NCI-H774 (cell line): ENCODE measurements around the gene TP53BP1.

Experiments used
- DNase-seq: peaks from one replicate; lab custom pipeline; 2025; lab: John Stamatoyannopoulos, UW

The TP53BP1 gene

DNA sequence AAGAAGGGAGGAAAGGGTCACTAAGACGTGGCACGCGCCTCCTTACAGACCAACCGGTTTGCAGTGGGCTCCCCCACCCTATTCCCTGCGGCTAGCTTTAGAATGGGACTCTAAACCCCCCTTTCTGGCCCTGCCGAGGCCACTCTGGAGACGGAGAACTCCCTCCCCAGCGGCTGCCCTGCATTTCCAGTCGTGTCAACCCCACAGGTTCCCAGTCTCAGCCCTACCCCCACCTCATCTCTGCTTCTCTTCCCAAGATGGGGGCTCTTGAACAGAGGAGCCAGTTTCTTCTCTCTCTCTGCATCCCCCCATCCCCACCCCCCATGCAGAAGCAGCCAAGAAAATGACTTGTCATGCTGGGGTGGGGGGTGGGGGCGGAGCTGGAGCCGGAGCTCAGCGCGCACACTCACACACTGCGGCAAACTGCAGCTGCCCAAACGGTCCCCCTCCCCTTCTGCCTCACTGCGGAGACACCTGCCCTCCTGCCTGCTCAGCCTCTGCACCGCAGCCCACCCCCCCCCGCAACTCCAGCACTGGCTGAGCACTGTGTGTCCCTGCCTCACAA, 25.3 kb upstream of the TP53BP1 start:
- DNase-seq, result peak; percentile 45

DNA sequence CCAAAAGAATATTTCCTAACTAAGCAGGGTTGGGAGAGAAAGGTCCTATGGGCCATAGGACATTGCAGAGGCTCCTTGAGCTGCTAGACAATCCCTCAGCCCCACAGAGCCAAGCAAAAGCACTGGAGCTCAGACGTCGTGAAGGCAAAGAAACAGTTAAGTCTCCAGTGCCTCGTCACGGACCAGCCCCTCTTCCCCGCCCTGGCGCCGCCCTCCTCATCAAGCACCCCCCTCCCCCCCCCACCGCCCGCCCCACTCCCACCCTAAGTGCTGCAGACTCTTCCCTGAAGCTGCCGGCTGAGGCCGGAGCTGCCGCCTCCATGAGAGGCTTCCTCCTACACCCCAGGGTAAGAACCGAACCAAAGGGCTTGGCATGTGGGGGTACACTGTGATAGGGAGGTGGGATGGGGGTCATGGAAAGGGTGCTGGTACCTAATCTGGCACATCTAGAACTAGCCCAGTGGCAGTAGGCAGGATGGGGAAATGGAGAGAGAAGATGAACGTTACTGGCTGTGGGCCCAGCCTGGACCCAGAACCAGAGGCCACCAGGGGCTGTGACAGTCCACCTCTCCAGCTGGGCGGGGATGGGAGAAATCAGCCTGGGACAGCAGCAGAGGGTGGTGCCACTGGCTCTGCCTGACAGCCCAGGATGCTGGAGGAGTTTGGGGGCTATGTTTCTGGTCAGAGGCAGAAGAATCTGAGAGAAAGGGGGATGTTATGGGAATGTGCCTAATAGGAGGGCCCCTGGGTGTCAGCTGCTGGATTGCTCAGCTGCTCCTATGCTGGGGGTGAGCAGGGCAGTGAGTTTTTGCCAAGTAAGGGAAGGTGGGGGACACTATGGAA, 24.6 kb upstream of the TP53BP1 start, which contains the start of gene MAP1A:
MAP1A (plus strand) TSS at position 255 of the 843 bp plus-strand sequence. CDS start 3,866 bp downstream, outside the sequence.
- DNase-seq, result no peak

- DNase-seq, result no peak
Observed at GRCh38 chr15:43516801-43517353, 23.9 kb upstream of the TP53BP1 start.

DNA sequence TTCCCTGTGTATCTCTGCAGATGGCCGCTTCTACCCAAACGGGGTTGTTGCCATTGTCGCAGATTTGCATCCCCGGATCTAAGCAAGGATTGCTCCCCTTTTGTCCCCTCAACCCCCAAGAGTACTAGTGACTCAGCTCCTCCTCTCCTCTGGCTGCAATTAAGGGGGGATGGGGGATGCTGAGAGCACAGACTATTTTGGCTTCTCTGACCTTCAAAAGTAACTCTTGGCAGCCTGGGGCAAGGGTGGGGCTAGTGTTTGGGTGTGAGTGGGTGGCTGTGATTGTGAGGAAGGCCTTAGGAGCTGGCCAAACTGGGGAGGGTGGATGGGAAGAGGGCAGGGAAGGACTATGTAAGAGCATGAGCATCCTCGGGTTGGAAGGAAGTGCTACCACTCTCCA, 23.2 kb upstream of the TP53BP1 start:
- no peak for DNase-seq

DNA sequence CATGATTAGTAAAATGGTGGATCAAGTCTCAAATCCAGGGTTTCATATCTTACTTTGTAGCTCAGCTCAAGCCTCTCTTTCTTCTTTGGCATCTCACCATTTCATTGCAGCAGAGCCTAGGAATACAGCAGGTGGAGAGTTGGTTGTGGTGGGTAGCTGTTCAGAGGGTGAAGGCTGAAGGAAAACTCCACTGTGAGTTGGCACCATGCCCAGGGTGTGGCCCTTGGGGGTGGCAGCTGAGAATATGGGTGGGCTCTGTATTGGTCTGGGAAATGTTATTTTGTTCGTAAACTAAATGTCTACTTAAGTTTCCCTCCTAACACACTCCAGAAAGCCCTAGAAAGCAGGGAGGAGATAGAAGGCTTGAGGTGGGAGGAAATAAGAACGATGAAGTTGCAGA, 22.8 kb upstream of the TP53BP1 start:
- DNase-seq, result no peak

GRCh38 chr15:43514241-43515057, 21.5 kb upstream of the TP53BP1 start:
- DNase-seq, result peak; percentile 8

DNA sequence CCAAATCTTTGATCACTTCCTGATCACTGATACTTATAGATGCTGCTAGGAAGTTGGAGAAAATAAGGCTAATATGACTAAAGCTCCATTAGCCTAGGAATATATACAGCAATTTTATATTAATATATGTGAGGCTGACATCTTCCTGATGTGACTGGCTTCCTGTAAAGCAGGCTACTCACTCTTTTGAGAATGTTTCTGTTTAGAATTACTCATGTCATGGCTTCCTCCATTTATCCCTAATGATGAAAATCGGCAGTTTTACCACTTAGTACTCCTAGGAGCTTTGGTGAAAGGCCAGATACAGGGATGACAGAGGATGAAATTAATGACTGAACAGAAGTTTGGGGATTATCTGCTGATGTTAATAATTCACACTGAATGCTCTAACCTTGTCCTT, 20.6 kb upstream of the TP53BP1 start:
- DNase-seq, result no peak

DNA sequence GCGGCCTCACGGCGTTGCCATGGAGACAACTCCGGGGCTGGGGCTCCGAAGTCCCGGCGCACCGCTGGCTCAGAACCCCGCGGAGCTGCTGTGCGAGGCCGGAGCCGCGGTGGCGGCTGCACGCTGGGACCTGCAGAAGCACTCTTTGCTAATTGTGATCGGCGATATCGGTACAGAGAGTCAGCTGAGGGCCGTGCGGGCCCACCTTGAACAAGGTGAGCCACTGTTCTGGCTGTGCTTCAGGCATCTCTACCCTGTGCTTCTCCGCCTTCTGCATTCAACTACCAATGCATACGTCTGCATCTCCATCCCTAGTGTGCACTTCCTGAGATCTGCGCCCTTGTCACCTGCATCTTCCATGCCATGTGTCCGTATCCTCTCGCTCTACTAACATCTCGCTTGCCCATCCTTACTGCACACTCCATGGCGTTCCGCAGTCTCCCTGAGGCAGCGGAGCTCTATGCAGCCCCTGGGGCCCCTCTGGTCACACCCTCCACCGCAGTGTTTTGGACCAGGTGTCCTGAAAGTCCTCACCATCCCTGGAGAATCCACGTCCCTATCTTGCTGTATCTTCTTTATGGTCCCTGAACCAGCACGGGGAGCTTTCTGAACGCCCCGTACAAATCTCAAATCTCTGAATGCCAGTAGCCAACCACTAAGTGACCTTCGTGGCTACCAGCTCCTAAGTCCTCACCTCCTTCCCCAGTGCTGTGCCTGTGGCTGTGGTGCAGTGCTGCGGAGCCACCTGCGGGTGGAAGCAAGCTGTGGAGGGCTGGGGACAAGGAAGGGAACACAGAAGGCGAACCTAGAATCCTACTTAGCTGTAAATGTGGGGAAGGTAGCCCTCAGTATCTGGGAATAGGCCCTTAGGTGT, 18.3 kb upstream of the TP53BP1 start:
- DNase-seq, result no peak

DNA sequence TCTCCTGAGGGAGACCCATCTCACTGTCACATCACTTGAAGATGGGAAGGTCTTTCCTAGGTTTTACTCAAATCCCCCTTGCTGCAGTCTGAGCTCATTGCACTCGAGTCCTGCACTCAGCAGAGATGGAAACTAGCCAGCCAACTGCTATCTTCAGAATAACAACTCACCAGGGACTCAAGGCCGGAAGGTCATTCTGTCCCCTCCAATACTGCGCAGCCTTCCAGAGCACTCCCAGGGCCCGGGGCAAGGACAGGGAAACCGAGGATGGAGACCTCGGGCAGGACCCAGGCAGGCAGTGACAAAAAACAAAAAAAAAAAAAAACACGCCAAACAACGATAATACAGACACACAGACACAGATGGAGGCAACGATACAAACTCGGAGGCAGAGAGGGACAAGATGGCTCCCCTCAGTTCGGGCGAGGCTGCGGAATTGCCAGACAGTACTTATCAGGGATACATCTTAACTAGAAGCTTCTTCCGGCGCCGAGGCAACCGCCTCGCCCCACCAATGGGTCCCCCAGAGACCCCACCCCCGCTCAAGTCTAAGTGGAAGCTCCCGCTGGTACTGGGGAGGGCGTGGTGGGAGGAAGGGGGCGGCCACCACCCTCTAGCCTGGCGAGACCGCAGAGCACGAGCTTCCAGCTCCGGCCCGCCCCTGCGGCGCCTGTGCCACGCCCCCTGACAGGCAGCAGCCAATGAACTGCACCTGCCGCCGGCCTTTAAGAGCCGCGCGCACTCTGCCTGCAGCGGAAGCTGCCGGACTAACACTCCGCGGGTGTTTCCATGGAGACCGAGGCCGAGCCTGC, 17.4 kb upstream of the TP53BP1 start:
- DNase-seq, result peak; percentile 98

GRCh38 chr15:43509660-43510199, 16.8 kb upstream of the TP53BP1 start:
- DNase-seq, result no peak

DNA sequence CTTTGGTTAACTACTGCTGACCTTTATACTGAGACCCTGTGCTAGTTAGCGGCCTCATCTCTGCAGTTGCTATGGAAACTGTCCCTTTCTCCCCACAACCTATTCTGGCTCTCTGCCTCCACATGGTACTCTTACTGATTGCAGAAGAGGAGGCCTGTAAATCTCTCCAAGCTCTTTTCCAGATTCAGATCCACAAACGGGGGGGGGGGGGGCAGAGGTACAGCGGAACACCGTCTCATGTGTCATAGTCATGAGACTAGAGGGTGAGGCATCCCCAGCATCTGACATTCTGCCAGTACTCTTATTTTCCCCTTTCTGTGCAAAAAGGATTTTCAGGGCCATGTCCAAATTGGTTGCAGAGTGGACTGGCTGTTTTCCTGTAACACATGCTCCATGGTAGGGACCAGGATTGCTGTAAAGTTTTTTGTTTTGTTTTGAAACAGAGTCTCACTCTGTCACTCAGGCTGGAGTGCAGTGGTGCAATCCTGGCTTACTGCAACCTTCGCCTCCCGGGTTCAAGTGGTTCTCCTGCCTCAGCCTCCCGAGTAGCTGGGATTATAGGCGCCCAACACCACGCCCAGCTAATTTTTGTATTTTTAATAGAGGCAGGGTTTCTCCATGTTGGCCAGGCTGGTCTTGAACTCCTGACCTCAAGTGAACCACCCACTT, 16.2 kb upstream of the TP53BP1 start:
- DNase-seq, result no peak

GRCh38 chr15:43508421-43508820, 15.5 kb upstream of the TP53BP1 start:
- DNase-seq, result no peak

DNA sequence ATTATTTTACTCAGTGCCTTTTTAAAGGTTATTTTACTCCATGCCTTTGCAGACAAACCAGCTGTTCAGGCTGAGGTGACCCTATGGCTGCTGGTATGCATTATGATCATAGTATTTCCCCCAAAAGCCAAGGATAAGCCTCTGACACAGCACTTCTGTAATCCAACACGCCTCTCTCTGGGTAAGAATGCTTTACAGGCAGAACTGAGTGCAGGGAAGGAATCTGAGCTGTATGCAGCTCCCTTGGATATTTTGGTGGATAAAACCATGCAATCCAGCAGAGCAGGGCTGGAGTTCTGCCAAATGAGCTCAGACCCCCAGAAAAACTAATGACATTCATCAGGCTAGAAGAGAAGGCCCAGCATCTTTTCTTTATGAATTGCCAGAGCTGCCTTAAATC, 12.8 kb upstream of the TP53BP1 start:
- DNase-seq, result no peak

DNA sequence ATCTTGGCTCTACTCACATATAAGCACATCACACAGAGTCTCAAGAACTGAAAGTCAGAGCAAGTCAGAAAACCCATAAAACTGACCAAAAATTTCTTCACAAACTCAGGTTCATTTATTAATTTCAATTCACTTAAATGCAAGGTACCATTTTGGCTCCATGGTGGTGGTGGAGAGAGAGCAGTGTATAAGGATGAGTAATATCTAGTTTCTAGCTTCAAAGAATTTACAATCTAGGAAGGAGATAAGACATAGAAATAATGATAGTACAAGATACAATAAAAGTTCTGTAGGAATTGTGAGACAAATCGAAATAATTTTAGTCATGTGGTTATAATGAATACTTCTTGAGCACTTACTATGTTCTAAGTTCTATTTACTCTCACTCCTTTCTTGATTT, 6.7 kb upstream of the TP53BP1 start:
- DNase-seq, result no peak

DNA sequence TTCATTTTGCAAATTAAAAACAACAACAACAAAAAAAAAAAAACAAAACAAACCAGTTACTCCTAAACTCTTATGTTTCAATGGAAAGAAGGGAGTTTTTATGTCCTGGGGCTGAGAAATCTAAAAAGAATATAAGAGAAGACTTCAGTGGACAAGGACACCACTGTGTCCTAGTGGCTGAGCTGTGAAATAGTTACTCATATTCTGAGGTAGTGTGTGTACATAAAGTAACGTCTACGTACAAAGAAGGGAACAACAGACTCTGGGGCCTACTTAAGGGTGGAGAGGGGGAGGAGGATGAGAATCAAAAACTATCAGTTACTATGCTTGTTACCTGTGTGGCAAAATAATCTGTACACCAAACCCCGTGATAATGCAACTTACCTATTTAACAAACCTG, 6.0 kb upstream of the TP53BP1 start:
- no peak for DNase-seq

DNA sequence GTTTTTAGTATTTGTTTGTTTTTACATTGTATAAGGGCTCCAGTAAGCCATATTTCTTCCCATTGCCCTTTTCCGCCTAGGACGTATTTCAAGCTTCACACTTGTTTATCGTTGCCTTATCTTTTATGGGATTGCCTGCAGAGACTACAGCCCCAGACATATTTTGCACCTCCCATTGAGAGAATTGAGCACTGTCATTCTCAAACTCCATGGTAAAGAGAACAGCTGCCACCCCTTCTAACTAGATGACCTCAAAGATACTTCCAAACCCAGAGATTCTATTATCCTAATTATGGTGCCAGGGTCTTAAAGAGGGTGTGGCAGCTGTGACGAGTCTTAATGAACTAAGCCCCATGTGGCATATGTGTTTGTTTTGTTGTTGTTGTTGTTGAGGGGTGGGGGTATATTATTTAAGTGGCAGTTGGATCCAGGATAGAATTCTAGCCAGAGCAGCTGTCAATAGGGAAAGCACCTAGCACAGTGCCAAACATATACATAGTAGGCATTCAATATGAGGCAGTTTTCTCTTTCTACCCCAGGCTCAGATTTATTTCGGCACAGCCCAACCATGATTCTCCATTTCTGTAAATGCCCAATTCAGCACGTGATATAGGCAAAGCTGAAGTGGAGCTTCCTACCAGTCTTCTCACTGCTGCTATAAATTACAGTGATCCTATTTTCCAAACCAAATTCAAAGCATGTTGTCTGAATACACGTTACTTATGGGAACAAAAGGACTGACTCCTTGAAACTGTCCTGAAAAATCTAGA, 932 bp upstream of the TP53BP1 start:
- DNase-seq, result no peak

- no peak for DNase-seq
Observed at GRCh38 chr15:43492266-43492665, 690 bp downstream of the TP53BP1 start.

- DNase-seq, result no peak
Observed at GRCh38 chr15:43489191-43489590, 3.8 kb downstream of the TP53BP1 start.

DNA sequence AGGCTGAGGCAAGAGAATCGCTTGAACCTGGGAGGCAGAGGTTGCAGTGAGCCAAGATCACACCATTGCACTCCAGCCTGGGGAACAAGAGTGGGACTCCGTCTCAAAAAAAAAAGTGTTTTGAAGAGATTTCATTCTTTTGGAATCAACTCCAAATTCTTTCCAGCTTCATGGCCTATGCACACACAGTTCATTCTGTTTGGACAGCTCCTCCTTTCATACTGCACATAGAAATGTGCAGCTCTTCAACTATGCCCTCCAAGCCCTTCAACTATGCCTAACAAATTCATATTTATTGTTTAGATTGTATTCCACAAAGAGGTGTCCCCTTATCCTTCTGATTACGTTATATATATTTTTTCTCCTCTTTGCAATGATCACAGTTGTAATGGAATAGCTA, 4.2 kb downstream of the TP53BP1 start:
- no peak for DNase-seq
